ENCODE data around the gene PKMYT1. TPM values are rescaled to one million over a fixed set of nuclear protein-coding genes. Genes with fewer than 3 reads are reported as not detected.

PKMYT1 gene
- total RNA-seq, 6 experiments from 2014 or later: 21.1 to 40.8 (median 36.7) TPM

DNA sequence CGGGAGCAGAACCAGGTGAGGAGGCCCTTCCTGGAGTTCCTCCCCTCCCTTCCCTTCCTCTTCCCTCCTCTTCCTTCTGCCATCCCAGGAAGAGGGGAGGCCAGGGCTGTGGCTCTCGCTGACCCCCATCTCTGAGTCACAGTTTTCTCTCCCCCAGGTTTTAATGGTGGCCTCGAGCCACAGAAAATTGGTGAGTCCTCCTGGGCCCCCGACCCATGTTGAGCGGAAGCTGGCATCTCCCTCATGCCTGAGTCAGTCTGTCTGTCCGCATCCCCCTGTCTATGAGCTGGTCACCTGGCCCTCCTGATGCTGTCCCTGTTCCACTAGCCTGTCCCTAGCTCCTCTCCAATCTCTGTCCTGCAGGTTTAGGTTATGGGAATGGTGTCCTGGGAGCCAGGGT, 19.7 kb upstream of the PKMYT1 start:
- Mint-ChIP-seq H3K27ac (no peak overlapping the region), H3K9me3 (no peaks in the 10 kb centered on the region), H3K4me1 (ENCODE audit: low read depth) (no peaks in the 10 kb centered on the region), H3K27me3 (ENCODE audit: insufficient read depth) (peaks cover 14% of the 10 kb centered on the region), H3K36me3 (ENCODE audit: low read depth) (no peaks in the 10 kb centered on the region), H3K4me3 (no peak overlapping the region)
- DNase-seq: no peak
- TF ChIP-seq, protein P1, sequence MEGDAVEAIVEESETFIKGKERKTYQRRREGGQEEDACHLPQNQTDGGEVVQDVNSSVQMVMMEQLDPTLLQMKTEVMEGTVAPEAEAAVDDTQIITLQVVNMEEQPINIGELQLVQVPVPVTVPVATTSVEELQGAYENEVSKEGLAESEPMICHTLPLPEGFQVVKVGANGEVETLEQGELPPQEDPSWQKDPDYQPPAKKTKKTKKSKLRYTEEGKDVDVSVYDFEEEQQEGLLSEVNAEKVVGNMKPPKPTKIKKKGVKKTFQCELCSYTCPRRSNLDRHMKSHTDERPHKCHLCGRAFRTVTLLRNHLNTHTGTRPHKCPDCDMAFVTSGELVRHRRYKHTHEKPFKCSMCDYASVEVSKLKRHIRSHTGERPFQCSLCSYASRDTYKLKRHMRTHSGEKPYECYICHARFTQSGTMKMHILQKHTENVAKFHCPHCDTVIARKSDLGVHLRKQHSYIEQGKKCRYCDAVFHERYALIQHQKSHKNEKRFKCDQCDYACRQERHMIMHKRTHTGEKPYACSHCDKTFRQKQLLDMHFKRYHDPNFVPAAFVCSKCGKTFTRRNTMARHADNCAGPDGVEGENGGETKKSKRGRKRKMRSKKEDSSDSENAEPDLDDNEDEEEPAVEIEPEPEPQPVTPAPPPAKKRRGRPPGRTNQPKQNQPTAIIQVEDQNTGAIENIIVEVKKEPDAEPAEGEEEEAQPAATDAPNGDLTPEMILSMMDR (IDR thresholded peaks at IDR 0.05): no peak

DNA sequence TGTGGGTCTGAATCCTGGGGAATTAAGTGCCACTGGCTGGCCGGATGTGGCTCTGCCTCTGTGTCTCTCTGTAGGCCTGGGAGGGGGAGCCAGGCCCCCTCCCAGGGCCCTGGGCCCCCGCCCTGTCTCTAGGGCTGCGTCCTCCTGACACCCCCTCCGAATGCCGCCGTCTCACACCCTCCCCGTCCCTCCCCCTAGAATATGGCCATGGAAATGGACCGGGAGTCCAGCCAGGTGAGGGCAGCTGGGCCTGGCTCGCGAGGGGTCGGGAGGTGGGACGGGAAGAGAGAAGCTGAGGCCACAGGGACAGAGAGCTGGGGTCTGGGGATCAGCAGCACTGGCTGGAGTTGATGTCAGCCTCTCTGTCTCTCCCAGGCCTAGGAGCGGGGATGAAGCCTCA, 16.1 kb upstream of the PKMYT1 start:
- TF ChIP-seq, protein P1 (IDR thresholded peaks at IDR 0.05): no peak
- H3K4me3 Mint-ChIP-seq: no peak overlapping the region
- no peaks in the 10 kb centered on the region for H3K36me3 Mint-ChIP-seq (ENCODE audit: low read depth)
- DNase-seq: no peak
- H3K27ac Mint-ChIP-seq: no peak overlapping the region
- H3K4me1 Mint-ChIP-seq (ENCODE audit: low read depth): no peaks in the 10 kb centered on the region
- peaks cover 18% of the 10 kb centered on the region for H3K27me3 Mint-ChIP-seq (ENCODE audit: insufficient read depth)
- no peaks in the 10 kb centered on the region for H3K9me3 Mint-ChIP-seq

DNA sequence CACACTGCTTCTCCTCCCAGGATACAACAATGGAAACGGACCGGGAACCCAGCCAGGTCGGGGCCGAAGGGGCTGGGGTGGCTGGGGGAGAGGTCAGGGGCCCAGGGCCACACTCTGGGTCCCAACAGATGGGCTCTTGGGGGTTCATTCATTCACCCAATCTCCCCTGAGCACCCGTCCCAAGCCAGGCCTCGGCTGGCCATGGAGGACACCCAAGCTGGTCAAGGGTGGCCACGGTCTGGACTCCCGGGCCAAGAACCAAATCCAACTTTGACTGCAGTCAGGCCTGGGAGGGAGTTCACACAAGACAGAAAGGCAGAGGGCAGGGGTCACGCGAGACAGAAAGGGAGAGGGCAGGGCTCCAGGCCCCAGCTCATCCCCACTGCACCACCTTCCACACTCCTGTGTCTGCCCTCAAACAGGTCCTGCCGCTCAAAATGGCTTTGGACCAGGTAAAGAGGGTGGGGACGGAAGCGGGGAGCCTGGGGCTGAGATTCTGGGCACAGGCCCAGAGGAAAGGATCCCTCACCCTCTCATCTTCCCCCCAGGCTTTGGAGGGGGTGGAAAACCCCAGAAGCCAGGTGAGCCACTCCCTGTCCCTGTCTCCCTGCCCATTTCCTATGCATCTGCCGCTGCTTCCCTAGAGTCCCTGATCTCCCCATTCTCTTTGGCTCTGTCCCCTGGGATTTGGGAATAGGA, 12.3 kb upstream of the PKMYT1 start:
- Mint-ChIP-seq H3K36me3 (ENCODE audit: low read depth) (no peaks in the 10 kb centered on the region), H3K4me3 (no peak overlapping the region), H3K9me3 (no peaks in the 10 kb centered on the region), H3K27ac (no peak overlapping the region), H3K4me1 (ENCODE audit: low read depth) (no peaks in the 10 kb centered on the region), H3K27me3 (ENCODE audit: insufficient read depth) (peaks cover 22% of the 10 kb centered on the region)
- no peak for DNase-seq
- TF ChIP-seq, protein P1 (IDR thresholded peaks at IDR 0.05): no peak

DNA sequence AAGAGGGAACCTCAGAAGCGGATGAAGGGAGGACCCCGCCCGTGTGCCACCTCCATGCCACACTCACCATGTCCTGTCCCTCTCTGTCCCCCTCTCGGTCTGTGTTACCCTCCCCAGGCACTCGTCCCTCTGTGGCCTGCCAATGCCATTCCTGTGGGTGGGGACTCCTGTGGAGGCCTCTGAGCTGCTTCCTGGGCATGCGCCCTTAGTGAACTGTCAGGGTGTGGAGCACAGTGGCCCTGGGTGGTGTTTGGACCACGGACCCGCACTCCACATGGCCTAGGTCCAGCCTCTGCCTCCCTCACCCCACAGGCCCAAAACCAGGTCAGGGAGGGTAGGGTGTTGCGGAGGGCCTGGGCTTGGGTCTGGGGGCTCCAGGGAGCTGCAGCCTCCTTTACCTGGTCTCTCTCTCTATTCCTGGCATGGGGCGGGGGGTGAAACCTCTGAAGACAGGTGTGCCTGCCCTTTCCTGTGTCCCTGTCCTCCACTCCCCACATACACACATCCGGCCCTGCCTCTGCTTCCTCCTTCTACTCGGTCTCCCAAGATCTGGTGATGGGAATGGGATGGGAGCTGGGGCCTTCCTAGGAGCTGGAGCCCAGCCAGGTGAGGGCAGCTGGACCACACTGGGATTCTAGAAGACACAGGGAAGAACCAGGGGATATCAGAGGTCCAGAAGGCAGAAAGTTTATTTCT, 11.5 kb upstream of the PKMYT1 start:
- H3K27ac Mint-ChIP-seq: no peak overlapping the region
- no peak for DNase-seq
- no peaks in the 10 kb centered on the region for H3K9me3 Mint-ChIP-seq
- no peak overlapping the region for H3K4me3 Mint-ChIP-seq
- H3K36me3 Mint-ChIP-seq (ENCODE audit: low read depth): no peaks in the 10 kb centered on the region
- H3K27me3 Mint-ChIP-seq (ENCODE audit: insufficient read depth): peaks cover 20% of the 10 kb centered on the region
- TF ChIP-seq, protein P1 (IDR thresholded peaks at IDR 0.05): no peak
- no peaks in the 10 kb centered on the region for H3K4me1 Mint-ChIP-seq (ENCODE audit: low read depth)

DNA sequence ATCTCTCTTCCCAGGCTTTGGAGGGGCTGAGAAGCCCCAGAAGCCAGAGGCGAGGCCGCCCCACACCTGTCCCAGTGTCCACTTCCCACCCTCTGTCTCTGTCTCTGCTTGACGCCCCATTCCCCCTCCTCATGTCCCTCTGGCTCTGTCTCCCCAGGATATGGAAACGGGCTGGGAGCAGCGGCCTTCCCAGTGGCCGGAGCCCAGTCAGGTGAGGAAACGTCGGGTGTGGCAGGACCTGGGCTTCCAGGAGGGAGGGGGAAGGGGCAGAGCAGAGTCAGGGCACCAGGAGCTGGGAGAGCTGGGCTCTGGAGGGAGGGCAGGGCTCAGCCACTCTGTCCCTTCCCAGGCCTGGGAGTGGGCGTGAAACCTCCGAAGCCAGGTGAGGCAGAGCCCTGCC, 10.6 kb upstream of the PKMYT1 start:
- no peaks in the 10 kb centered on the region for H3K4me1 Mint-ChIP-seq (ENCODE audit: low read depth)
- DNase-seq: no peak
- no peak overlapping the region for H3K27ac Mint-ChIP-seq
- TF ChIP-seq, protein P1 (IDR thresholded peaks at IDR 0.05): no peak
- H3K9me3 Mint-ChIP-seq: no peaks in the 10 kb centered on the region
- H3K36me3 Mint-ChIP-seq (ENCODE audit: low read depth): no peaks in the 10 kb centered on the region
- H3K27me3 Mint-ChIP-seq (ENCODE audit: insufficient read depth): peaks cover 21% of the 10 kb centered on the region
- no peak overlapping the region for H3K4me3 Mint-ChIP-seq

Measured in HFFc6 (cell line).